Measurements from ENCODE around the gene SCN2B.

The SCN2B gene

GRCh38 chr11:118136801-118137200 lies 39.6 kb downstream of the SCN2B start:
- in situ Hi-C loops (cut with MboI; ENCODE audit: low sequenced_read_pairs), result no loop called here

DNA sequence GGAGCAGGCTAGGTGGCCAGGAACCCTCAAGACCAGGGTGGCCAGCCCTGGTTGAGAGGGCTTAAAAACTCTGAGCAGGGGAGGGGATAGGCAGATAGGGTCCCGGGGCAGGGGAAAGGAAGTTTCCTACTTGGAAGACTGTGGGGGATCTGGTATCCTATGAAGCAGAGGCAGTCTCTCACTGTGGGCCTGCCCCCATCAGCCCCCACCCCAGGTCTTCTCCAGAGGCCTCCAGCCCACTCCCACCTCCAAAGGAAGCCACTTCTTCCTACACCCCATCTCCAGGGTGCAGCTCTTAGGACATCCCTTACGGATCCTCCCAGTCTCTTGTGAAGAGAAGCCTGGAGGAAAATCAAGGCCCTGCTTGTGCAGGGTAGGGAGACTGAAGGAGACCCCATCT lies 40.1 kb downstream of the SCN2B start:
- in situ Hi-C loops (cut with MboI; ENCODE audit: low sequenced_read_pairs), result no loop called here

GRCh38 chr11:118135796-118136165 lies 40.7 kb downstream of the SCN2B start:
- in situ Hi-C loops (cut with MboI; ENCODE audit: low sequenced_read_pairs), result no loop called here

DNA sequence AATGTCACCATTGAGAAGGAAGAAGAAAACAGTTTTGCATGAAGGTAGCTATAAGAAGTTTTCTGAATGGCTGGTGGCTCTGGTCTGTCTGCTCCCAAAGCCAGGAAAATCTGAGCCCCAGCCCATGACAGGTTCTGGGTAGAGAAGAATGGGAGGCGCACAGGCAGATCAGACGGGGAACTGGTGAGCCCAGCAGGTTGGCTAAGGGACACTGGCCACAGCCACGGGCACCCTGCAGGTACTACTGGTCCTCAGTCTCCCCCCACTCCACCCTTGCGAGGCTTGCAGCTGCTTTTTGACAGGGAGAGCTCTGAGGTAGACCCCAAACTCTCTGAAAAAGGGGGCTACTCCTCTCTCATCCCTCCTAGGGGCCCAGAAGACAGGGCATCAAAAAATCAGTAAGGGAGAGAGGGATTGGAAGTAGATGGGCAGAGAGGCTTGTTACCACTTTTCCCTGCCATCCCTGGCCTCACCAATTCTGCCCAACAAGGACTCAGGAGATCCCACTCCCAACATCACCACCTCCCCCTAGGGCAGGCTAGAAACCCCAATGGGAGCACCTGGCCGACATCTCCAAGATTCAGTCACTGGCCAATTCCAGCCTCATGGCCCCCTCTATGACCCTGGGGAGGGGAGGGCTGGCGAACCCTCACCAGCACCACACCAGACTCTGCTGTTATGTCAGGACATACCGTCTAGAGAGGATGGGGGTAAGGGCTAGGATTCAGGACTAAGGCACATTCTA lies 41.2 kb downstream of the SCN2B start:
- in situ Hi-C loops (cut with MboI; ENCODE audit: low sequenced_read_pairs), result no loop called here

GRCh38 chr11:118133816-118134215 lies 42.6 kb downstream of the SCN2B start:
- in situ Hi-C loops (cut with MboI; ENCODE audit: low sequenced_read_pairs), result no loop called here

- in situ Hi-C loops (cut with MboI; ENCODE audit: low sequenced_read_pairs), result no loop called here
These were observed 43.9 kb downstream of the SCN2B start for GRCh38 chr11:118132385-118133151.

- in situ Hi-C loops (cut with MboI; ENCODE audit: low sequenced_read_pairs), result no loop called here
These were observed 46.8 kb downstream of the SCN2B start for GRCh38 chr11:118129471-118130172.

- in situ Hi-C loops (cut with MboI; ENCODE audit: low sequenced_read_pairs), result no loop called here
These were observed 47.5 kb downstream of the SCN2B start for GRCh38 chr11:118128721-118129470.

- in situ Hi-C loops (cut with MboI; ENCODE audit: low sequenced_read_pairs), result no loop called here
These were observed 48.1 kb downstream of the SCN2B start for GRCh38 chr11:118128310-118128709.

DNA sequence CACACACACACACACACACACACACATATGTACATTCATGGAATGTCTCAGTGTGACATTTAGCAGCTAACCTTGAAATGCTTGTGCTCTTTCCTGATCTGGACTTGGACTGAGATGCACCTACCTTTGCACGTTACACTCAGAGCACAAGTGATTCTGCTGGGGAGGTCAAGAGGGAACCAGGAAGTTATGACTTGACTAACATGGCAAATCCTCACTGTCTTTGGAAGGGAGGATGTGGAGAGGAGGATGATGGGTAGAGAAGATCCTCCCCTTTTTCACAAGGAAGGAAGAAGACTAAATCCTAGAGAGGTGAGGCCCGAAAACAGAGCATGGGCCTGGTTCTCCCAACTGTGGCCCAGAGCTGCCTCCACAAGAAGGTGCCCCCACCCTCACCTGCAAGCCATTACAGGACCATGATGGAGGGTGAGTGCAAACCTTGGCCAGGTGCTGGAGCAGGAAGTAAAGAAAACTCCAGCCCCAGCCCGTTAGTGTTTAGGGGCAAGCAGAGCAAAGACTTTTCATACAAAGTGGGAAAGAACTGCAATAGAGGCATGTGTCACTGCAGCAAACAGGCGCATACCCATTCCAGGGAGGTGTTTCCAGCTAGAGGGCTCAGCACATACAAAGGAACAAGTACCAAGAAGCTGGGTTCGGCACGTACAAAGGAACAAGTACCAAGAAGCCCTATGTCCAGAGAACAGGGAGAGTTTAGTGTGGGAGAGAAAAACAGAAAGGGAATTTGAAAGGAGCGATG lies 50.2 kb downstream of the SCN2B start:
- in situ Hi-C loops (cut with MboI; ENCODE audit: low sequenced_read_pairs), result no loop called here

- in situ Hi-C loops (cut with MboI; ENCODE audit: low sequenced_read_pairs), result no loop called here
These were observed 51.4 kb downstream of the SCN2B start for GRCh38 chr11:118124929-118125535.

GRCh38 chr11:118120793-118121192 lies 55.6 kb downstream of the SCN2B start:
- in situ Hi-C loops (cut with MboI; ENCODE audit: low sequenced_read_pairs), result no loop called here

GRCh38 chr11:118117790-118118601 lies 58.4 kb downstream of the SCN2B start:
- in situ Hi-C loops (cut with MboI; ENCODE audit: low sequenced_read_pairs), result no loop called here

GRCh38 chr11:118115048-118115447 lies 61.4 kb downstream of the SCN2B start:
- in situ Hi-C loops (cut with MboI; ENCODE audit: low sequenced_read_pairs), result no loop called here

- in situ Hi-C loops (cut with MboI; ENCODE audit: low sequenced_read_pairs), result no loop called here
These were observed 62.2 kb downstream of the SCN2B start for GRCh38 chr11:118114266-118114665.

DNA sequence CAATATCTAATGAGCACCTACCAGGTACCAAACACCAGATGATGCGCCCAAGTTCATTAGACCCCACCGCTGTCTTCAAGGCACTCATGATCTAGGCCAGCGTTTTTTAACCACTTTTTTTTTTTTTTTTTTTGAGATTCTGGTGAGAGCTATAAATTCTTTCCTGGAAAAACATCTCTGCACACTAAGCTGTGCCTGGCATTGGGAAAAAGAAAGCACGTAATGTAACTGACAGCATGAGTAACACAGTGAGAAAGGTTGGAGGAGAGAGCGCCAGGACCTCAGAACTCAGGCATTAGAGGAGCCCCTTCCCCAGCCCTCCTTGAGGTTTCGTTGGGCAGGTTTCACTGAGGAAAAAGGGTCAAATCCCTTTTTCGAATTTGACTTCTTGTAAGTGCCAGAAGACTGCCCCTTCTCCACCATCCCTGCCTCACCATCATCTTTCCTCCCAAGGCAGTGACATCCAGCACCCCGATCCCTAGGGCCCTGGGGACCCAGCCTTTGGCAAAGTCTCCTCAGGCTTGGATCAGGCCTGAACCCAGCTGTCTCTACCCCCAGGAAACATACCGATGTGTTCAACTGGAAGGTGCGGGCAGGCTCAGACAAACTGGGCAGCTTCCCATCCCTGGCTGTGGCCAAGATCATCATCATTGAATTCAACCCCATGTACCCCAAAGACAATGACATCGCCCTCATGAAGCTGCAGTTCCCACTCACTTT lies 63.6 kb downstream of the SCN2B start:
- in situ Hi-C loops (cut with MboI; ENCODE audit: low sequenced_read_pairs), result no loop called here
